Upper lobe of right lung (tissue), 1 donor: ENCODE data around the gene ASIC2. TPM values are rescaled to one million over a fixed set of nuclear protein-coding genes. Genes with fewer than 3 reads are reported as not detected.
A peak's percentile ranks its signal among the peaks of the same experiment; 100 is the strongest.

Source experiments
- ATAC-seq: fragments of 200-7000 bp; cut with Tn5 transposase; one replicate; pipeline ENCODE4 v1.9.1; 2020; ENCODE audit warnings: mild to moderate bottlenecking, moderate library complexity
- DNase-seq: peaks from one replicate; pipeline ENCODE4 v3.0.0-alpha.2; 2020
- H3K27ac ChIP-seq: fragments of 200-600 bp; one replicate; pipeline ENCODE4 v1.8.0; 2022
- H3K27me3 ChIP-seq: fragments of 200-600 bp; one replicate; pipeline ENCODE4 v1.8.0; 2022; ENCODE audit warnings: mild to moderate bottlenecking
- H3K36me3 ChIP-seq: fragments of 200-600 bp; one replicate; pipeline ENCODE4 v1.8.0; 2022
- H3K4me1 ChIP-seq: fragments of 200-600 bp; one replicate; pipeline ENCODE4 v1.8.0; 2022
- H3K4me3 ChIP-seq: fragments of 200-600 bp; one replicate; pipeline ENCODE4 v1.8.0; 2022; ENCODE audit warnings: mild to moderate bottlenecking
- H3K9me3 ChIP-seq: fragments of 200-600 bp; one replicate; pipeline ENCODE4 v1.8.0; 2022
- CTCF ChIP-seq: fragments of 200-600 bp; IDR thresholded peaks from one replicate; pipeline ENCODE4 v1.8.0; 2022; ENCODE audit warnings: antibody characterized with exemption
- intact Hi-C: fragments of 100-400 bp; cut with DNase I; formaldehyde crosslinking; loops from one replicate; pipeline ENCODE4 v1.11.0; 2022
- long read RNA-seq: library from polyadenylated mRNA; unstranded; transcript quantifications from one replicate; pipeline ENCODE4 v2.0.0, GENCODE V29; 2021
- total RNA-seq: library from RNA; stranded (reverse); fragmentation: NEBNext Ultra II Directional; extraction: Animal tissue kit (Norgen Biotek cat#: 25700); gene quantifications from one replicate; pipeline ENCODE4 v1.2.1, GENCODE V29; 2021
- donor health status: DM: no; HTN: yes; CAD: no; lungs with severe emphysema.

The ASIC2 gene
- not detected for total RNA-seq
- long read RNA-seq, partial matches to known transcripts = 0 of 2 reads
- long read RNA-seq, other reads (novel, unspliced or antisense) = 0 of 2 reads

- no peaks in the 10 kb centered on the region for H3K36me3 ChIP-seq
- peaks cover 63% of the 10 kb centered on the region for H3K27me3 ChIP-seq
- H3K27ac ChIP-seq = no peak within 1 kb of the TSS
- H3K4me1 ChIP-seq = peaks cover 3% of the 10 kb centered on the region
- intact Hi-C loops = no loop called here
- H3K4me3 ChIP-seq = peak within 1 kb of the TSS; percentile 14
- TF ChIP-seq CTCF = no peak
- ATAC-seq = no peak
- no peaks in the 10 kb centered on the region for H3K9me3 ChIP-seq
- DNase-seq = no peak
Measured at GRCh38 chr17:33292981-33293867, at the start of gene ASIC2. ASIC2 (minus strand) TSS chr17:33293295.

GRCh38 chr17:33342025-33342424, 48.9 kb upstream of the ASIC2 start:
- intact Hi-C loops = no loop called here

GRCh38 chr17:33338242-33338641, 45.1 kb upstream of the ASIC2 start:
- no peaks in the 10 kb centered on the region for H3K36me3 ChIP-seq
- ATAC-seq = no peak
- no peak overlapping the region for H3K27ac ChIP-seq
- DNase-seq = no peak
- no peak overlapping the region for H3K4me3 ChIP-seq
- intact Hi-C loops = no loop called here
- no peaks in the 10 kb centered on the region for H3K9me3 ChIP-seq
- peaks cover 17% of the 10 kb centered on the region for H3K27me3 ChIP-seq
- H3K4me1 ChIP-seq = no peaks in the 10 kb centered on the region
- TF ChIP-seq CTCF = no peak

More at GRCh38 chr17:33342025-33342424, 48.9 kb upstream of the ASIC2 start:
- Histone ChIP-seq H3K27me3 (peaks cover 18% of the 10 kb centered on the region), H3K9me3 (no peaks in the 10 kb centered on the region), H3K27ac (no peak overlapping the region), H3K36me3 (no peaks in the 10 kb centered on the region), H3K4me1 (no peaks in the 10 kb centered on the region), H3K4me3 (no peak overlapping the region)
- ATAC-seq (peak; percentile 47), DNase-seq (no peak)
- TF ChIP-seq CTCF = no peak

GRCh38 chr17:33335491-33336173, 42.5 kb upstream of the ASIC2 start:
- no peak for TF ChIP-seq CTCF
- Histone ChIP-seq H3K27me3 (peaks cover 15% of the 10 kb centered on the region), H3K27ac (no peak overlapping the region), H3K4me3 (no peak overlapping the region), H3K4me1 (no peaks in the 10 kb centered on the region), H3K9me3 (no peaks in the 10 kb centered on the region), H3K36me3 (no peaks in the 10 kb centered on the region)
- intact Hi-C loops = no loop called here
- ATAC-seq (no peak), DNase-seq (no peak)

GRCh38 chr17:33334703-33335102, 41.6 kb upstream of the ASIC2 start:
- ATAC-seq (no peak), DNase-seq (no peak)
- Histone ChIP-seq H3K9me3 (no peaks in the 10 kb centered on the region), H3K4me3 (no peak overlapping the region), H3K27ac (no peak overlapping the region), H3K27me3 (peaks cover 15% of the 10 kb centered on the region), H3K36me3 (no peaks in the 10 kb centered on the region), H3K4me1 (no peaks in the 10 kb centered on the region)
- no peak for TF ChIP-seq CTCF
- intact Hi-C loops = no loop called here
